A549 (cell line): ENCODE results near the gene NLRC5.

Experiments used
- BHLHE40 ChIP-seq: IDR thresholded peaks from 2 replicates; pipeline ENCODE4 v1.6.1; 2012; ENCODE audit warnings: low read depth, low read length, inconsistent platforms
- CEBPB ChIP-seq, 2 experiments: fragments of >200 bp in 1 of 2; sonication (Bioruptor Twin) in 1 of 2; formaldehyde crosslinking in 1 of 2; IDR thresholded peaks; 2 replicates each; pipeline ENCODE4 v1.6.1; 2012 to 2016
- CTCF ChIP-seq: fragments of >200 bp; sonication (Bioruptor Twin); formaldehyde crosslinking; IDR thresholded peaks from 3 replicates; pipeline ENCODE4 v1.5.1; 2016
- FOSL2 ChIP-seq, 2 experiments: fragments of 450-650 bp in 1 of 2; fragments of >200 bp in 1 of 2; sonication (Bioruptor Twin) in 1 of 2; formaldehyde crosslinking; IDR thresholded peaks; 2 replicates each; pipeline versions ENCODE4 v1.5.0 to v1.6.1; 2016 to 2020; ENCODE audit warnings: mild to moderate bottlenecking in 1 of 2, moderate library complexity in 1 of 2
- HEYL ChIP-seq: fragments of 250-450 bp; sonication (Bioruptor Pico); IDR thresholded peaks from 2 replicates; pipeline ENCODE4 v1.8.0; 2021; ENCODE audit warnings: mild to moderate bottlenecking, moderate library complexity
- POLR2A ChIP-seq: IDR thresholded peaks from 2 replicates; pipeline ENCODE4 v1.6.1; 2012; ENCODE audit warnings: mild to moderate bottlenecking, low read length
- POLR2AphosphoS2 ChIP-seq: conservative IDR thresholded peaks from 2 replicates; pipeline ENCODE4 v1.6.1; 2012; ENCODE audit warnings: low read length, improper control_type of control experiment, inconsistent platforms
- TP53 ChIP-seq: fragments of 250-450 bp; sonication (Bioruptor Pico); IDR thresholded peaks from 2 replicates; pipeline ENCODE4 v1.5.0; 2021; ENCODE audit warnings: mild to moderate bottlenecking, moderate library complexity
- TF ChIP-seq, protein P1 (sequence below): fragments of 200-600 bp; sonication (generic); IDR thresholded peaks from 2 replicates; pipeline ENCODE4 v1.6.1; 2016; ENCODE audit warnings: antibody characterized with exemption, mild to moderate bottlenecking, moderate library complexity
- TF ChIP-seq, protein P2 (sequence below): IDR thresholded peaks from 2 replicates; pipeline ENCODE4 v1.6.1; 2012
- TF ChIP-seq, protein P3 (sequence below): IDR thresholded peaks from 2 replicates; pipeline ENCODE4 v1.6.1; 2012

DNA sequence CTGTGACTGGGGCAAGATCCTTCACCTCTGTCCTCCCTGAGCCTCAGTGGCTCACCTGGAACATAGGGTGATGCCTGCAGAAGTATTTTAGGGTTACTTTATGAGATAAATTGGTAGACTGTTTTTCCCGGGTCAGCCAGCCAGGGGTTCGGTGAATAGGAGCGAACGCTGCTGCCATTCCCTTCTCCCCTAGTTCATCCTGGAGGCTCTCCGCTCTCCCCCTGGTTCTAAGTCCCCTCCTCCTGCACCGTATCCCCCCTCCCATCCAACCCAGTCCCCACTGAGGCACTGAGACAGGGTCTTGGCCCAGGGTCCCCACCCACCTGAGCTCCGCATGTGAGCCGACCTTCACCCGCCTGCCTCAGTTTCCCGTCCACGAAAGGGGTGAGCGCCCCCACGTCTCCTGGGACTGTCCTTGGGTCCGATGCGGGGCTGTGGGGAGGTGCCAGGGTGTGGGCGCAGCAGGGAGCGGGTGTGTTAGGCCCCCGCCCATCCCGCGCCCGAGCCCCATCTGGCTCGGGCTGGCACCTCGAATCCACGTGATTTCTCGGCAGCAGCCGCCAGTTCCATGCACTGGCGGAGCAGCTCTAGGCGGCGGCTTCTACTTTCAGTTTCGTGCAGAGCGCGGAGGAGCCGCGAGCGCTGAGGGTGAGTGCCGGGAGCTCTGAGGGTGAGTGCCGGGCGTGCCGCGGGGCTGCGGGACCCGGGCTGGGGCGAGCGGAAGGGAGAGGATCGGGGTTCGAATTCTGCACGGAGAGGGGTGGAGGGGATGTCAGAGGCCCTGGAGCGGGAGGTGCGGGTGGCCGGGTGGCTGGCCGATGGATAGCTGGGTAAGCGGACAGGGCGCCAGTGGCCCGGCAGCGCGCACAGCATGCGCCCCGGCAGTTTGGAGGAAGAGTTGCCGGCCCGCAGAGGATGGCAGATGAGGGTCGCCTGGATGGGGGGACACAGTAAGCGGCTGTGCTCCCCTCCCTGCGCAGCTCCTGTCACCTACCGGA lies at the start of gene NLRC5:
- TF ChIP-seq CEBPB (IDR thresholded peaks at IDR 0.05): no peak
- TF ChIP-seq CTCF: no peak
- TF ChIP-seq, protein P1, sequence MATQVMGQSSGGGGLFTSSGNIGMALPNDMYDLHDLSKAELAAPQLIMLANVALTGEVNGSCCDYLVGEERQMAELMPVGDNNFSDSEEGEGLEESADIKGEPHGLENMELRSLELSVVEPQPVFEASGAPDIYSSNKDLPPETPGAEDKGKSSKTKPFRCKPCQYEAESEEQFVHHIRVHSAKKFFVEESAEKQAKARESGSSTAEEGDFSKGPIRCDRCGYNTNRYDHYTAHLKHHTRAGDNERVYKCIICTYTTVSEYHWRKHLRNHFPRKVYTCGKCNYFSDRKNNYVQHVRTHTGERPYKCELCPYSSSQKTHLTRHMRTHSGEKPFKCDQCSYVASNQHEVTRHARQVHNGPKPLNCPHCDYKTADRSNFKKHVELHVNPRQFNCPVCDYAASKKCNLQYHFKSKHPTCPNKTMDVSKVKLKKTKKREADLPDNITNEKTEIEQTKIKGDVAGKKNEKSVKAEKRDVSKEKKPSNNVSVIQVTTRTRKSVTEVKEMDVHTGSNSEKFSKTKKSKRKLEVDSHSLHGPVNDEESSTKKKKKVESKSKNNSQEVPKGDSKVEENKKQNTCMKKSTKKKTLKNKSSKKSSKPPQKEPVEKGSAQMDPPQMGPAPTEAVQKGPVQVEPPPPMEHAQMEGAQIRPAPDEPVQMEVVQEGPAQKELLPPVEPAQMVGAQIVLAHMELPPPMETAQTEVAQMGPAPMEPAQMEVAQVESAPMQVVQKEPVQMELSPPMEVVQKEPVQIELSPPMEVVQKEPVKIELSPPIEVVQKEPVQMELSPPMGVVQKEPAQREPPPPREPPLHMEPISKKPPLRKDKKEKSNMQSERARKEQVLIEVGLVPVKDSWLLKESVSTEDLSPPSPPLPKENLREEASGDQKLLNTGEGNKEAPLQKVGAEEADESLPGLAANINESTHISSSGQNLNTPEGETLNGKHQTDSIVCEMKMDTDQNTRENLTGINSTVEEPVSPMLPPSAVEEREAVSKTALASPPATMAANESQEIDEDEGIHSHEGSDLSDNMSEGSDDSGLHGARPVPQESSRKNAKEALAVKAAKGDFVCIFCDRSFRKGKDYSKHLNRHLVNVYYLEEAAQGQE: no peak
- TF ChIP-seq HEYL (CRISPR knock-in tag): no peak
- TF ChIP-seq, protein P2, sequence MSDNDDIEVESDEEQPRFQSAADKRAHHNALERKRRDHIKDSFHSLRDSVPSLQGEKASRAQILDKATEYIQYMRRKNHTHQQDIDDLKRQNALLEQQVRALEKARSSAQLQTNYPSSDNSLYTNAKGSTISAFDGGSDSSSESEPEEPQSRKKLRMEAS: peak; percentile 83
- TF ChIP-seq BHLHE40: no peak
- no peak for TF ChIP-seq FOSL2 (IDR thresholded peaks at IDR 0.05)
- TF ChIP-seq FOSL2 (CRISPR knock-in tag; IDR thresholded peaks at IDR 0.05): no peak
- TF ChIP-seq, protein P3, sequence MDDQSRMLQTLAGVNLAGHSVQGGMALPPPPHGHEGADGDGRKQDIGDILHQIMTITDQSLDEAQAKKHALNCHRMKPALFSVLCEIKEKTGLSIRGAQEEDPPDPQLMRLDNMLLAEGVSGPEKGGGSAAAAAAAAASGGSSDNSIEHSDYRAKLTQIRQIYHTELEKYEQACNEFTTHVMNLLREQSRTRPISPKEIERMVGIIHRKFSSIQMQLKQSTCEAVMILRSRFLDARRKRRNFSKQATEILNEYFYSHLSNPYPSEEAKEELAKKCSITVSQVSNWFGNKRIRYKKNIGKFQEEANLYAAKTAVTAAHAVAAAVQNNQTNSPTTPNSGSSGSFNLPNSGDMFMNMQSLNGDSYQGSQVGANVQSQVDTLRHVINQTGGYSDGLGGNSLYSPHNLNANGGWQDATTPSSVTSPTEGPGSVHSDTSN: no peak
- no peak for TF ChIP-seq TP53 (CRISPR knock-in tag)
- TF ChIP-seq POLR2A: no peak
- TF ChIP-seq POLR2AphosphoS2: no peak
